Caki2 (cell line): Measurements from ENCODE around the gene SATL1. TPM values are rescaled to one million over a fixed set of nuclear protein-coding genes. Genes with fewer than 3 reads are reported as not detected.
"Not testable (repeated sequence)": the region's sequence is repeated elsewhere in the genome, so short reads cannot be mapped to it uniquely, and the experiment has no call there.

ENCODE experiments used
- DNase-seq: peaks from one replicate; pipeline ENCODE4 v3.0.0-alpha.2; 2015; ENCODE audit warnings: low read depth
- in situ Hi-C: cut with HindIII; loops from 2 replicates; pipeline ENCODE4 v1.10.0; 2016; ENCODE audit warnings: low sequenced_read_pairs, low pct_unique_long_range_greater_than_20kb, mixed read lengths
- total RNA-seq: library from RNA; depleted of rRNA; stranded (reverse); fragments of >200 nt; shearing (Covaris generic); gene quantifications from 2 replicates; pipeline ENCODE4 v1.2.3, GENCODE V29; 2014; ENCODE audit warnings: low replicate concordance; rRNA removed

SATL1 gene
- not detected in 2 replicates for total RNA-seq

- peak; percentile 13 for DNase-seq
- in situ Hi-C loops: no loop called here
Measured at GRCh38 chrX:85243761-85244449, at the start of gene SATL1, which contains the start of gene ZNF711. Gene SATL1, minus strand, starts transcription at chrX:85243779. Its CDS starts 134,811 bp downstream, at chrX:85108968. Gene ZNF711, plus strand, starts transcription at chrX:85243991. Its CDS starts 3,582 bp downstream, at chrX:85247573.

GRCh38 chrX:85288992-85289723 lies 45.6 kb upstream of the SATL1 start:
- in situ Hi-C loops: no loop called here
- DNase-seq: no peak

DNA sequence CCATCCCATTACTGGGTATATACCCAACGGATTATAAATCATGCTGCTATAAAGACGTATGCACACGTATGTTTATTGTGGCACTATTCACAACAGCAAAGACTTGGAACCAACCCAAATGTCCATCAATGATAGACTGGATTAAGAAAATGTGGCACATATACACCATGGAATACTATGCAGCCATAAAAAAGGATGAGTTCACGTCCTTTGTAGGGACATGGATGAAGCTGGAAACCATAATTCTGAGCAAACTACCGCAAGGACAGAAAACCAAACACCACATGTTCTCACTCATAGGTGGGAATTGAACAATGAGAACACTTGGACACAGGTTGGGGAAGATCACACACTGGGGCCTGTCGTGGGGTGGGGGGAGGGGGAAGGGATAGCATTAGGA lies 41.7 kb upstream of the SATL1 start:
- in situ Hi-C loops: not testable (repeated sequence)

DNA sequence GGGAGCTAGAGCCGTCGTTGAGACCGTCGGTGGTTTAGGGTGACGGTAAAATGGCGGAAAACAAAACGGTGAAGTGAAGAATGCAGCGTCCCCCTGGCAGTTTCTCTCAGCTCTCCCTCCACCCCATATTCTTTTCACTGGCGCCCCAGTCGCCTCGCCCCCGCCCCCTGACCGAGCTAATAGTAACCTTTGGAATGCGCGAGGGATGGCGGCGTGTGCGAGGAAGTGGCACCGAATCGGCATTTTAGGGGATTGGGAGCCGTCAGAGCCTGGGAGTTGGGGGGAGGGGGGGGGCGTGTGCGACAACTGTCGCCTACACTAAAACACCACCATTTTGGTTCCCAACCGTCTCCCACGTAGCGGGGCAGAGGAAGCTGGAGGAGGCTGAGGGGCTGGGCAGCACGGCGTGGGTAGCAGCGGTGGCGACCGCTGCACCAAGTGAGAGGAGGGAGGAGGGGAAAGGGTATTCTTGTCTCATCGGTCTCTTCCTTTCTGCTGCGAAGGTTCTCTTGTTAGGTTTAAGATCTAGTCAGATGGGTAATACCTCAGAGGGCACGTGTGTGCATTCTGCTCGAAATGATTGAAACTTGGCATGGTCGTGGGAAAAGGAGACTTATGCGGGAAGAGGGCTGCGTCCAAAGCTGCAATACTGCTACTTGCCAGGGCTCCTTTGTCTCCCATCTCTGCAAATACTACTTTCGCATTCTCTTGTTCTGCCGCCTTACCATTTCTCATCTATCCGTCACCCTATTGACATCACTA lies 1.1 kb upstream of the SATL1 start:
- in situ Hi-C loops: no loop called here
- DNase-seq: peak; percentile 3

More for the DNA sequence above, 41.7 kb upstream of the SATL1 start:
- not testable (repeated sequence) for DNase-seq

DNA sequence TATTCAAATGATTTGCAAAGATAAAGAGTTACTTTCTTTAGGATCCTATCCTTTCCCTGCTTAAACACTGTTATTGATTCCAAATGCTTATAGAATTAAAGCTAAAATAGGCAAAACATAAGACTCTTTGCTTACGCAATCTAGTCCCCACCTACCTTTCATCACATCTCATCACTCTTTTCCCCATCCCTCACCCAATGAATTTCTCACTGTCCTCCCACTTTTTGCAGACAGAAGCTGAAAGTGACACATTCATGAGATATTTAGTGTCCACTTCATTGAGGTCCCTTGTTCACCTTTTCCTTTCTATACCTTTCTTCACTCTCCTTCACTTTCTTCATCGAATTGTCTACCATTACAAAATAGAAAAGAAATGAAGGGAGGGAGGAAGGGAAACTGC lies 424 bp downstream of the SATL1 start:
- peak; percentile 0 for DNase-seq
- in situ Hi-C loops: no loop called here

GRCh38 chrX:85223359-85223758 lies 20.2 kb downstream of the SATL1 start:
- in situ Hi-C loops: no loop called here
- no peak for DNase-seq

DNA sequence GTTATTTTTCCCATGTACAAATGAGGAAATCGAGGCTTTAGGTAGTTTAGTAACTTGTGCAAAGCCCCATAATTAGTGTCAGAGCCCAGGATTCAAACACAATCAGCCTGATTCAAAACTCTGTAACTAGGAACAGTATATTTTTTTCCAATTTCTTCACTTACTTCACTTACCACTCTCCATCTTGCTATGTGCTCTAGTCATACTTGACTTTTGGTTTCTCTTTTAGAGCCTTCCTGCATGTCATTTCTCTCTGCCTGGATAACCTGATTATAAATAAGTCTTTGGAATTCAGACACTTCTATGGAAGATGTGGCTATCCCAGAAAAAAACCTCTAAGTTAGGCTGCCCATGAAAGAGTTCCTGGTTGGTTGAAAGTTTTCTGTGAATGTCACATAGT lies 22.2 kb downstream of the SATL1 start:
- no peak for DNase-seq
- in situ Hi-C loops: no loop called here

GRCh38 chrX:85215946-85216345 lies 27.6 kb downstream of the SATL1 start:
- no peak for DNase-seq
- in situ Hi-C loops: no loop called here

DNA sequence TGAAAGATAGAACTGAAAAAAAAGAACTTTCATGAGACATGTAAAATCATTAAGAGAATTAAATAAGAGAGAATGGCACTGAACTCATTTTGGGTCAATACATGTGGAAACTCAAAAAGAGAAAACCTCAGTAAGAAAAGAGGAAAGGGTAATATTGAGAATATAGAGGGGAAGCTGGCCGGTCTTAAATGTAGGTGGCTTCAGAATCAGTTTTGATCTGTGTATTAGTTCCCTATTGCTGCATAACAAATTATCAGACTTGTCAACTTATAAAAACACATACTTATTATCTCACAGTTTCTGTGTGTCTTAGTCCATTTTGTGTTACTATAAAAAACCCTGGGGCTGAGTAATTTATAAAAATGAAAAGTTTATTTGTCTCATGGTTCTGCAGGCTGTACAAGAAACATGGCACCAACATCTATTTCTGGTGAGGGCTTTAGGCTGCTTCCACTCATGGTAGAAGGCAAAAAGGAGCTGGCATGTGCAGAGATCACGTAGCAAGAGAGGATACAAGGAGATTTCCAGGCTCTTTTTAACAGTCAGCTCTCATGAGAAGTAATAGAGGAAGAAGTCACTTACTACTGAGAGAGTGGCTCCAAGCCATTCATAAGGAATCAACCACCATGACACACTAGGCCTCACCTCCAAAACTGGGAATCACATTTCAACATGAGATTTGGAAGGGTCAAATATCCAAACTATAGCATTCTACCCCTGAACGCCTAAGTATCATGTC lies 29.6 kb downstream of the SATL1 start:
- in situ Hi-C loops: no loop called here
- no peak for DNase-seq

- in situ Hi-C loops: no loop called here
- no peak for DNase-seq
Measured at GRCh38 chrX:85203461-85203970, 40.1 kb downstream of the SATL1 start.

- DNase-seq: no peak
- in situ Hi-C loops: no loop called here
Measured at GRCh38 chrX:85196319-85196718, 47.3 kb downstream of the SATL1 start.

GRCh38 chrX:85159644-85160043 lies 83.9 kb downstream of the SATL1 start:
- in situ Hi-C loops: no loop called here
- no peak for DNase-seq

GRCh38 chrX:85140964-85141363 lies 102.6 kb downstream of the SATL1 start:
- in situ Hi-C loops: no loop called here

DNA sequence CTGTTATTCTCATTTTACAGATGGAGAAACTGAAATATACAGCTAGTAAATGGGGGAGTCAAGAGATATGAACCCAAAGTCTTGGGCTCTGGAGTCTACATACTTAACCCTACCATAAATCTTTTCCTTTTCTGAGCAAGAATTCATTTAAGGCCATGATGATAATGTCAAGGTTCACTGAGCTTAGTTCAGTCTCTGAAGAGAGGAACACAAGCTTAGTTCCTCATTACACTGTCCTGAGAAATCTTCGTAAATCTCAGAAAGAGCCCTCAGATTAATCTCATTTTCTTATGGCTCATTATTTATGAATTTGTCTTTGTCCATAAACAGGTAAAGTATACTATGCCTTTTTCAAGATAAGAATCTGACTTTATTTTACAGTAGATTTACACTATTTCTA lies 104.2 kb downstream of the SATL1 start:
- in situ Hi-C loops: no loop called here
- no peak for DNase-seq

More at GRCh38 chrX:85140964-85141363, 102.6 kb downstream of the SATL1 start:
- DNase-seq: no peak

DNA sequence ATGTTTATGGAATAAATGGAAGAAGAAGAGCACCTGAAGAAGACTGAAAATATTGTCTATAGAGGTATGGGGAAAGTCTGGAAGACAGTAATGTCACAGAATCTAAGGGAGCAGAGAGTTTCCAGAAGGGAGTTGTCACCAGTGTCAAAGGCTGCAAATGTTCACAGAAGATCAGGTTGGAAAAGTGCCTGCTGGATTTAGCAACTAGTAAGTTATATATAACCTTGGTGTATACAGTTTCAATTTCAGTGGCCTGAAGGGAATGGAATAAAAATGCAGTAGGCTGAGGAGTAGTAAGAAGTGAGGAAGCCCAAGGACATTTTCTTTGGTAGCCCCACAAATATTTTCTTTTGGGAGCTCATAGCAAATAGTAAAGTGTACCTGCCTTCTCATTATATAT lies 107.2 kb downstream of the SATL1 start:
- DNase-seq: no peak
- in situ Hi-C loops: no loop called here

DNA sequence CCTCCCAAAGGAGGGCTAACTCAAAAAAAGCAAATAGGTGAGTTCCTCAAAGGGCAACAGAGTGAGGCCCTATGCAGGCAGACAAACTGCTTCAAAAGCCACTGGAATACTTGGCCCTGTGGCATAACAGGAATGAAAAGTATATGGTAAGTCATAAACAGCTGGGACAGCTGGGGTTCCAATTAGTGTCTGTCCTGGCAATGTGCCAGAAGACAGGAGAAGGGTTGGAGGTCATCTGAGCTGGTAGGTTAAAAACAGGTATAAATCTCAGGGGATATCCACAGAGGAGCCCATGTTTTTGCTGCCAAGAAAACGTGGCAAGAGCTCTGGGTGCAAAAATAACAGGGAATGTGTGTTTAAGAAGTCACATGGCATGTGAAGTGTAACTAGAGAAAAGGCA lies 128.3 kb downstream of the SATL1 start:
- no peak for DNase-seq
- in situ Hi-C loops: no loop called here

GRCh38 chrX:85114776-85115175 lies 128.8 kb downstream of the SATL1 start:
- in situ Hi-C loops: no loop called here
- no peak for DNase-seq

DNA sequence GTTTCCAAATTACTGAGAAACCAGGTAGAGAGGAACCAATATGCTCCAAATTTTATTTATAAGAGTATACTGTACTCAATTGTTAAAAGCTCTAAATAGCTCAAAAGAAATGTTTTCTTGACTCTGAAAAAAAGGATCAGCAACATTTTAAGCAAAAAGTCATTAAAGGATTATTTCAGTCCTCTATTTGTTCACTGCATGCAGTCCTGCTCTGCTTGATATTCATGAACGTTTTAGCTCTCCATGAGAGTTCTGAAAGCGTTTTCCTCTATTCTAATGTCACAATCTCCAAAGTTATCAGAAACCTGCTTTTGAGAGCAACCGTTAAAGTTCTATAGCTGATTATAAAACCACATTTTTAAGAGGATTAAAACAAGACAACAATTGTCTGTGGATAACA lies 129.4 kb downstream of the SATL1 start:
- DNase-seq: no peak
- in situ Hi-C loops: no loop called here
